ENCODE measurements around the gene SMOC1. TPM values are rescaled to one million over a fixed set of nuclear protein-coding genes. Genes with fewer than 3 reads are reported as not detected.

Gene SMOC1
- total RNA-seq, 1 experiment from 2014 or later, result 0.68 TPM

DNA sequence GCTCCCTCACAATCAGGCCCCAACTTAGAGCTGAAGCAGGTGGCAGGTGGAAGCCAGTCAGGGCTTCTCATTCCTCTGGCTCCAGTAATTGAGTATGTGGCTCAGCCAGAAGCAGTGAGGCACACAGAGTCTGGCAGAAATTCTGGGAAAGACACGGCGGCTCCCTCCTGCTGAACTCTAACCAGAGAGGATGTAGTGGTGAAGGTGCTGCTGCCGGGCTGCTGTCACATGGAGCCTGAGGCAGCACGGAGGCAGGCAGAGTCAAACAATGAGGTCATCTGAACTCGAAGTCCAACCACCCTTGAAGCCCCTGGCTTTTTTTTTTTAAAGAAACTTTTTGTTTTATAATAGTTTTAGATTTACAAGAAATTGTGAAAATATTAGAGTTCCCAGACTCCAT lies 33.4 kb upstream of the SMOC1 start:
- Histone ChIP-seq H2BK12ac (ENCODE audit: insufficient read length, low read depth, low read length) (no peak overlapping the region), H2AFZ (ENCODE audit: low read length) (no peak overlapping the region), H2BK5ac (ENCODE audit: insufficient read length, low read length) (no peak overlapping the region), H3K27me3 (ENCODE audit: insufficient read depth, low read length) (no peaks in the 10 kb centered on the region), H4K5ac (ENCODE audit: insufficient read length, low read depth, low read length) (no peak overlapping the region), H3K14ac (ENCODE audit: insufficient read depth, low read length) (no peak overlapping the region), H3K4me2 (ENCODE audit: insufficient read depth, insufficient read length, low read length) (no peak overlapping the region), H2BK120ac (ENCODE audit: low read depth, low read length, poor library complexity, severe bottlenecking) (no peak overlapping the region), H3K9me3 (ENCODE audit: control insufficient read depth, low read depth, low read length) (no peaks in the 10 kb centered on the region), H2BK20ac (ENCODE audit: low read depth, low read length, poor library complexity, severe bottlenecking) (no peak overlapping the region), H3K9ac (ENCODE audit: extremely low read depth, insufficient read length, low read length) (no peak overlapping the region), H4K8ac (replicated peaks; ENCODE audit: insufficient read length, low read depth, low read length) (no peak overlapping the region), H3K4me1 (ENCODE audit: insufficient read depth, low read length) (no peaks in the 10 kb centered on the region; the same call in 1 of the 2 replicates), H3K27ac (ENCODE audit: insufficient read length, low read depth, low read length) (no peak overlapping the region), H2BK15ac (ENCODE audit: low read depth, low read length) (no peak overlapping the region), H3K23ac (ENCODE audit: insufficient read length, low read depth, low read length) (no peak overlapping the region), H3K56ac (ENCODE audit: insufficient read length, low read depth, low read length) (no peak overlapping the region), H3K23me2 (ENCODE audit: insufficient read length, low read depth, low read length, poor library complexity, severe bottlenecking) (no peaks in the 10 kb centered on the region), H3T11ph (ENCODE audit: low read length) (no peak overlapping the region), H3K79me1 (ENCODE audit: insufficient read depth, low read depth, low read length, poor library complexity, severe bottlenecking) (no peaks in the 10 kb centered on the region), H2AK5ac (ENCODE audit: insufficient read length, low read length) (no peak overlapping the region), H4K20me1 (ENCODE audit: control insufficient read depth, insufficient read depth, insufficient read length) (no peaks in the 10 kb centered on the region), H3K18ac (ENCODE audit: insufficient read length, low read depth, low read length) (no peak overlapping the region), H4K91ac (ENCODE audit: insufficient read length, low read depth, low read length) (no peak overlapping the region), H3K79me2 (ENCODE audit: insufficient read depth, low read length) (no peaks in the 10 kb centered on the region), H3K4ac (ENCODE audit: low read depth, low read length) (no peak overlapping the region)
- H3K4me3 Mint-ChIP-seq, result no peak overlapping the region
- TF ChIP-seq, protein P1, sequence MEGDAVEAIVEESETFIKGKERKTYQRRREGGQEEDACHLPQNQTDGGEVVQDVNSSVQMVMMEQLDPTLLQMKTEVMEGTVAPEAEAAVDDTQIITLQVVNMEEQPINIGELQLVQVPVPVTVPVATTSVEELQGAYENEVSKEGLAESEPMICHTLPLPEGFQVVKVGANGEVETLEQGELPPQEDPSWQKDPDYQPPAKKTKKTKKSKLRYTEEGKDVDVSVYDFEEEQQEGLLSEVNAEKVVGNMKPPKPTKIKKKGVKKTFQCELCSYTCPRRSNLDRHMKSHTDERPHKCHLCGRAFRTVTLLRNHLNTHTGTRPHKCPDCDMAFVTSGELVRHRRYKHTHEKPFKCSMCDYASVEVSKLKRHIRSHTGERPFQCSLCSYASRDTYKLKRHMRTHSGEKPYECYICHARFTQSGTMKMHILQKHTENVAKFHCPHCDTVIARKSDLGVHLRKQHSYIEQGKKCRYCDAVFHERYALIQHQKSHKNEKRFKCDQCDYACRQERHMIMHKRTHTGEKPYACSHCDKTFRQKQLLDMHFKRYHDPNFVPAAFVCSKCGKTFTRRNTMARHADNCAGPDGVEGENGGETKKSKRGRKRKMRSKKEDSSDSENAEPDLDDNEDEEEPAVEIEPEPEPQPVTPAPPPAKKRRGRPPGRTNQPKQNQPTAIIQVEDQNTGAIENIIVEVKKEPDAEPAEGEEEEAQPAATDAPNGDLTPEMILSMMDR (conservative IDR thresholded peaks at IDR 0.05), result no peak
- H3K27me3 Mint-ChIP-seq (ENCODE audit: low read depth), result no peaks in the 10 kb centered on the region
- no peak for DNase-seq
- no peak overlapping the region for H3K27ac Mint-ChIP-seq
- H3K9me3 Mint-ChIP-seq, result no peaks in the 10 kb centered on the region
- H3K36me3 Mint-ChIP-seq (ENCODE audit: insufficient read depth in 1 of 3, low read depth in 3 of 3), result no peaks in the 10 kb centered on the region
- H3K4me1 Mint-ChIP-seq, result no peaks in the 10 kb centered on the region
- no CpG with 5 or more reads among the region's 5 CpGs for WGBS (ENCODE audit: extremely low coverage, insufficient read length, low lambda C conversion rate)

All from H9 (cell line).